Transverse colon (tissue), 4 donors: ENCODE results near the gene CFAP46. TPM values are rescaled to one million over a fixed set of nuclear protein-coding genes. Genes with fewer than 3 reads are reported as not detected.

Experiments used
- DNase-seq: peaks from one replicate; pipeline ENCODE4 v3.0.0-alpha.2; 2019
- H3K27ac ChIP-seq, 4 donors: fragments of 200-600 bp; sonication (generic); 2 replicates each; pipeline ENCODE4 v1.5.1; 2016 to 2018; ENCODE audit warnings: inconsistent platforms in 4 of 4
- H3K27me3 ChIP-seq: fragments of 200-600 bp; sonication (generic); 2 replicates; pipeline ENCODE4 v1.5.1; 2017; ENCODE audit warnings: inconsistent platforms
- H3K36me3 ChIP-seq, 4 donors: fragments of 200-600 bp; sonication (generic); 2 replicates each; pipeline ENCODE4 v1.5.1; 2017 to 2019; ENCODE audit warnings: inconsistent platforms in 4 of 4
- H3K4me1 ChIP-seq, 4 donors: fragments of 200-600 bp; sonication (generic); 2 replicates each; pipeline ENCODE4 v1.5.1; 2017 to 2020; ENCODE audit warnings: inconsistent platforms in 4 of 4
- H3K4me3 ChIP-seq, 4 donors: fragments of 200-600 bp; sonication (generic); 1 replicate in 1 of 4; 2 replicates in 3 of 4; pipeline versions ENCODE4 v1.5.1 to v1.6.1; 2017 to 2019; ENCODE audit warnings: inconsistent platforms in 4 of 4
- H3K9me3 ChIP-seq, 2 donors: fragments of 200-600 bp; sonication (generic); 2 replicates each; pipeline ENCODE4 v1.5.1; 2017 to 2019; ENCODE audit warnings: inconsistent platforms in 2 of 2
- EP300 ChIP-seq: sonication (generic); formaldehyde crosslinking; IDR thresholded peaks from one replicate; pipeline ENCODE4 v1.6.1; 2017; ENCODE audit warnings: antibody characterized with exemption, low read depth
- POLR2A ChIP-seq: fragments of 450-650 bp; IDR thresholded peaks from one replicate; pipeline ENCODE4 v1.6.1; 2016; ENCODE audit warnings: antibody characterized with exemption, mild to moderate bottlenecking, moderate library complexity
- POLR2AphosphoS5 ChIP-seq, 3 donors: sonication (generic); formaldehyde crosslinking; IDR thresholded peaks; one replicate each; pipeline ENCODE4 v1.6.1; 2016; ENCODE audit warnings: antibody characterized with exemption in 3 of 3
- WGBS, 2 donors: methylation state at CpG; one replicate each; pipeline ENCODE4 v1.1.5; 2018; ENCODE audit warnings: low coverage in 1 of 2; 5-methylcytosine and 5-hydroxymethylcytosine counted together
- in situ Hi-C, 4 donors: fragments of 200-750 bp; cut with MboI; loops; one replicate each; pipeline versions ENCODE4 v1.15.0 to v1.15.1; 2017; ENCODE audit warnings: low sequenced_read_pairs in 3 of 4, low pct_ligation_motif_present in 1 of 4, low pct_unique_long_range_greater_than_20kb in 1 of 4
- intact Hi-C: fragments of 100-400 bp; cut with DNase I; formaldehyde crosslinking; loops from one replicate; pipeline ENCODE4 v1.15.1; 2023; ENCODE audit warnings: low total_unique reads
- total RNA-seq, 4 donors: library from RNA; depleted of rRNA; stranded (reverse); fragments of >200 nt; gene quantifications; one replicate each; pipeline ENCODE4 v1.1.0, GENCODE V29; 2016
- TF ChIP-seq, protein P1 (sequence below), 5 experiments: fragments of 200-600 bp in 3 of 5; fragments of 450-650 bp in 2 of 5; sonication (generic) in 3 of 5; IDR thresholded peaks; 1 replicate in 2 of 5; 2 replicates in 3 of 5; pipeline ENCODE4 v1.5.1; 2016 to 2017; ENCODE audit warnings: antibody characterized with exemption in 5 of 5, inconsistent platforms in 3 of 5, mild to moderate bottlenecking in 2 of 5, moderate library complexity in 1 of 5

CFAP46 gene
- total RNA-seq, 4 donors from 2014 or later = not detected

DNA sequence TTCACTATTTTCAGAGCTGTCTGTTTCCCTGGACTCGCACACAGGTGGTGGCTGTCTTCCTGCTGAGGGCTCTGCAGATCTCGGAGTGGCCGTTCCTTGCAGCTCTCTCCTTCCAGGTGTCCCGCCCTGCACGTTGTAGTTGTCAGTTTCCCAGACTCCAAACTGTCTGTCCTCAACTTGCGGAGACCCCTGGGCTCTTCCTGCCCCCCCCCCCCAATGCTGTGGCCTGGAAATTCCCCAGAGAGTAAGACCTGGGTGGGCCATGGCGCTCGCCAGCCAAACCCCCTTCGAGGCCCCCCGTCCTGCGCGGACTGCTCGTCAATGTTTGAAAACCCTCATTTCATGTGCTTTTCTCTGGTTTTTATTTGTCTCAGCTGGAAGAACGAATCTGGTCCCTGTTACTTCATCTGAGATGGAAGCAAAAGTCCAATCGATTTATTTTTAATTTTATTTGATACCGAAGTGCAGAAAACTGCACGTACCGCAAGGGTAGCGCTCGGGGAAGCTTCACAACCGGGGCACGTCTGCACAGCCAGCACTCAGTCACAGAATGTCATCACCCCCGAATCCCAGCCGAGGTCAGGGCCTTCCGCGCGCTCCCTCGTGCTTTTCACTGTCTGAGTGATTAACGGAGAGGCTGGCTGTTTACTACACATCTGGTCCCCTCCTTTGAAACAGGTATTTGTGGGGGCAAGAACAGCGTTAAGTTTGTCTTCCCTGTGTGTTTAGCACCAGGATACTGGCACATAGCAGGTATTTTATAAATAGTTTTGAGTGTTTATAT is 110.0 kb downstream of the CFAP46 start:
- in situ Hi-C loops (no loop called here), intact Hi-C loops (no loop called here)
- no peak for DNase-seq
- no peaks in the 10 kb centered on the region for H3K4me1 ChIP-seq
- no peak overlapping the region for H3K27ac ChIP-seq
- H3K27me3 ChIP-seq = peaks cover 60% of the 10 kb centered on the region
- WGBS, 2 donors = 30 to 49% methylated on average over 2 to 30 of the region's 30 CpGs
- H3K4me3 ChIP-seq = no peak overlapping the region
- no peaks in the 10 kb centered on the region for H3K9me3 ChIP-seq
- no peak for TF ChIP-seq EP300
- TF ChIP-seq, protein P1, sequence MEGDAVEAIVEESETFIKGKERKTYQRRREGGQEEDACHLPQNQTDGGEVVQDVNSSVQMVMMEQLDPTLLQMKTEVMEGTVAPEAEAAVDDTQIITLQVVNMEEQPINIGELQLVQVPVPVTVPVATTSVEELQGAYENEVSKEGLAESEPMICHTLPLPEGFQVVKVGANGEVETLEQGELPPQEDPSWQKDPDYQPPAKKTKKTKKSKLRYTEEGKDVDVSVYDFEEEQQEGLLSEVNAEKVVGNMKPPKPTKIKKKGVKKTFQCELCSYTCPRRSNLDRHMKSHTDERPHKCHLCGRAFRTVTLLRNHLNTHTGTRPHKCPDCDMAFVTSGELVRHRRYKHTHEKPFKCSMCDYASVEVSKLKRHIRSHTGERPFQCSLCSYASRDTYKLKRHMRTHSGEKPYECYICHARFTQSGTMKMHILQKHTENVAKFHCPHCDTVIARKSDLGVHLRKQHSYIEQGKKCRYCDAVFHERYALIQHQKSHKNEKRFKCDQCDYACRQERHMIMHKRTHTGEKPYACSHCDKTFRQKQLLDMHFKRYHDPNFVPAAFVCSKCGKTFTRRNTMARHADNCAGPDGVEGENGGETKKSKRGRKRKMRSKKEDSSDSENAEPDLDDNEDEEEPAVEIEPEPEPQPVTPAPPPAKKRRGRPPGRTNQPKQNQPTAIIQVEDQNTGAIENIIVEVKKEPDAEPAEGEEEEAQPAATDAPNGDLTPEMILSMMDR (IDR thresholded peaks at IDR 0.05) = no peak
- TF ChIP-seq POLR2A = no peak
- no peak for TF ChIP-seq POLR2AphosphoS5 (IDR thresholded peaks at IDR 0.05)
- H3K36me3 ChIP-seq = no peaks in the 10 kb centered on the region

GRCh38 chr10:132829403-132829802 is 113.0 kb downstream of the CFAP46 start:
- in situ Hi-C loops (no loop called here), intact Hi-C loops (no loop called here)
- WGBS, 2 donors = 77 to 78% methylated on average over 8 of the region's 8 CpGs
- Histone ChIP-seq H3K27ac (no peak overlapping the region), H3K9me3 (no peaks in the 10 kb centered on the region), H3K4me3 (no peak overlapping the region), H3K36me3 (no peaks in the 10 kb centered on the region), H3K27me3 (peaks cover 39% of the 10 kb centered on the region), H3K4me1 (no peaks in the 10 kb centered on the region)
- no peak for DNase-seq
- no peak for TF ChIP-seq EP300
- TF ChIP-seq, protein P1 (IDR thresholded peaks at IDR 0.05) = no peak
- TF ChIP-seq POLR2A = no peak
- no peak for TF ChIP-seq POLR2AphosphoS5 (IDR thresholded peaks at IDR 0.05)

DNA sequence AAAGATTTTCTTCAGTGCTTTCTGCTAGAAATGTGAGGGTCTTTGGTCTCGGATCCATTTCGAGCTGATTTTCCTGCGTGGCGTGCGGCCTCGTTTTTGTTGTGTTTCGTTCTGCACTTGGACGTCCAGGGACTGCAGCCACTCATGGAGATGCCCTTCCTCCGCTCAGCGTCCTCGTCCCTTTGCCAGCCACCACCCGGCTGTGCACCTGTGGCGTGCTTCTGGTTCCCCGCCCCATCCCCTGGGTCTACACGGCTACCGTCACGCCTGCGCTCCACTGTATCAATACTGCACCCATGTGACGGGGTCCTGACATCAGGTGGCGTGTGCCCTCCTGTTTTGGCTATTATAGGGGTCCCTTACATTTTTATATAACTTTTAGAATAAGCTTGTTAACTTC is 113.7 kb downstream of the CFAP46 start:
- H3K36me3 ChIP-seq = no peaks in the 10 kb centered on the region
- TF ChIP-seq EP300 (no peak), POLR2A (no peak), POLR2AphosphoS5 (IDR thresholded peaks at IDR 0.05) (no peak)
- TF ChIP-seq, protein P1 (IDR thresholded peaks at IDR 0.05) = no peak
- no peaks in the 10 kb centered on the region for H3K4me1 ChIP-seq
- no peaks in the 10 kb centered on the region for H3K9me3 ChIP-seq
- DNase-seq = no peak
- H3K27ac ChIP-seq = no peak overlapping the region
- intact Hi-C loops = no loop called here
- no peak overlapping the region for H3K4me3 ChIP-seq
- in situ Hi-C loops = no loop called here
- WGBS, 2 donors = 89% methylated on average over 20 of the region's 20 CpGs; no CpG with 5 or more reads in 1 of the 2 donors
- peaks cover 32% of the 10 kb centered on the region for H3K27me3 ChIP-seq

DNA sequence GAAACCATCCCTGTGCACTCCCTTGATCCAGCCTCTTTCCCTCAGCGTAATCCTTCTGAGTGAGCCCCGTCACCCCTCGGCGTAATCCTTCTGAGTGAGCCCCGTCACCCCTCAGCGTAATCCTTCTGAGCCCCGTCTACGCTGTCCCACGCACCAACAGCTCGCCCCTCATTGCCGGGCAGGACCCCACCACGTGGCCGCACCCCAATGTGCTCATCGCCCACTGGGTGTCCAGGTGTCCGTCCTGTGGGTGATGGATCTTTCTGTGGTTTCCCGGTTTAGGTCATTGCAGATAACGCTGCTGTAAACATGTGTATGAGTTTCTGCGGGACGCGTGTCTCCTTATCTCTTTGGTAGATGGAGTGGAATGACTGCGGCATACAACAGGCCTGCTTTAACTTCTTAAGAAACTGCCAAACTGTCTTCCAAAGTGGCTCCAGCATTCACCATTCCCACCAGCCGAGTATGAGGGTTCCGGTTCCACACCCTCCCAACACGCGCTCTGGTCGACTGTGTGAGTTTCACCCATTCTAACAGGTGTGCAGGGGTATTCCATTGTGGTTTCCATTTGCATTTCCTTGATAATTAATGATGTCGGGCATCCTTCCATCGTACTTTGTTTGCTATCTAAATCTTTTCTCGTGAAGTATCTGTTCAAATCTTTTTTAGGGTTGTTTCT is 114.4 kb downstream of the CFAP46 start:
- Histone ChIP-seq H3K27me3 (peaks cover 25% of the 10 kb centered on the region), H3K36me3 (no peaks in the 10 kb centered on the region), H3K4me1 (no peaks in the 10 kb centered on the region), H3K4me3 (no peak overlapping the region), H3K27ac (no peak overlapping the region), H3K9me3 (no peaks in the 10 kb centered on the region)
- intact Hi-C loops (no loop called here), in situ Hi-C loops (no loop called here)
- DNase-seq = no peak
- TF ChIP-seq, protein P1 (IDR thresholded peaks at IDR 0.05) = no peak
- TF ChIP-seq POLR2AphosphoS5 (IDR thresholded peaks at IDR 0.05) (no peak), EP300 (no peak), POLR2A (no peak)
- 75 to 92% methylated on average over 7 to 29 of the region's 29 CpGs for WGBS, 2 donors
